Activated T-cell treated with anti-CD3 and anti-CD28 coated beads for 24 hours (primary cell): Measurements from ENCODE around the gene BCL2L12.

Experiments used
- DNase-seq: peaks from one replicate; pipeline ENCODE4 v3.0.0-alpha.2; 2020; ENCODE audit warnings: low read depth

BCL2L12 gene

GRCh38 chr19:49642492-49643035 is 23.2 kb upstream of the BCL2L12 start:
- DNase-seq, result no peak

GRCh38 chr19:49643466-49643865 is 22.3 kb upstream of the BCL2L12 start:
- no peak for DNase-seq

- no peak for DNase-seq
These were observed 20.1 kb upstream of the BCL2L12 start for GRCh38 chr19:49645592-49645991.

- no peak for DNase-seq
These were observed 19.7 kb upstream of the BCL2L12 start for GRCh38 chr19:49645995-49646394.

- no peak for DNase-seq
These were observed 19.1 kb upstream of the BCL2L12 start for GRCh38 chr19:49646586-49646985.

GRCh38 chr19:49651029-49651819 is 14.5 kb upstream of the BCL2L12 start:
- no peak for DNase-seq

- DNase-seq, result no peak
These were observed 13.7 kb upstream of the BCL2L12 start for GRCh38 chr19:49651820-49652550.

- no peak for DNase-seq
These were observed 12.9 kb upstream of the BCL2L12 start for GRCh38 chr19:49652551-49653465.

GRCh38 chr19:49653466-49653806 is 12.3 kb upstream of the BCL2L12 start:
- no peak for DNase-seq

- no peak for DNase-seq
These were observed 11.2 kb upstream of the BCL2L12 start for GRCh38 chr19:49654581-49654980.

GRCh38 chr19:49655570-49656455 is 9.9 kb upstream of the BCL2L12 start:
- no peak for DNase-seq

- no peak for DNase-seq
These were observed 9.2 kb upstream of the BCL2L12 start for GRCh38 chr19:49656456-49657109.

- no peak for DNase-seq
These were observed 8.1 kb upstream of the BCL2L12 start for GRCh38 chr19:49657493-49658138.

- DNase-seq, result no peak
These were observed 7.6 kb upstream of the BCL2L12 start for GRCh38 chr19:49658139-49658517.

- DNase-seq, result no peak
These were observed 6.9 kb upstream of the BCL2L12 start for GRCh38 chr19:49658566-49659442.

- no peak for DNase-seq
These were observed 5.3 kb upstream of the BCL2L12 start for GRCh38 chr19:49660338-49660961.

GRCh38 chr19:49662011-49662410 is 3.7 kb upstream of the BCL2L12 start:
- DNase-seq, result no peak

- DNase-seq, result no peak
These were observed 2.5 kb upstream of the BCL2L12 start for GRCh38 chr19:49663224-49663623.
